Activated CD8-positive, alpha-beta T cell treated with anti-CD3 and anti-CD28 coated beads, Interleukin-2, amount 10 ng/mL, durations not matched to agents 7 days and 5 days (primary cell): ENCODE data around the gene ALKAL2. TPM values are rescaled to one million over a fixed set of nuclear protein-coding genes. Genes with fewer than 3 reads are reported as not detected.

Source experiments
- ATAC-seq: fragments of 150-1000 bp; cut with Tn5 transposase; one replicate; pipeline ENCODE4 v1.10.0; 2021; ENCODE audit warnings: moderate library complexity
- CTCF ChIA-PET: fragments of 350-600 bp; sonication (Branson Sonifier 250); formaldehyde crosslinking; loops from one replicate; lab custom pipeline; 2021; ENCODE audit warnings: antibody characterized with exemption; lab: Charles Lee
- POLR2A ChIA-PET: fragments of 350-600 bp; sonication (Branson Sonifier 250); formaldehyde crosslinking; loops from one replicate; lab custom pipeline; 2021; ENCODE audit warnings: antibody characterized with exemption; lab: Charles Lee
- DNase-seq: peaks from one replicate; pipeline ENCODE4 v3.0.0-alpha.2; 2020
- H3K27ac Mint-ChIP-seq: one replicate; pipeline ENCODE4 v1.8.0; 2021; ENCODE audit warnings: mild to moderate bottlenecking, mixed read lengths
- H3K27me3 Mint-ChIP-seq: one replicate; pipeline ENCODE4 v1.8.0; 2021; ENCODE audit warnings: low read depth, mixed read lengths
- H3K36me3 Mint-ChIP-seq: one replicate; pipeline ENCODE4 v1.8.0; 2021; ENCODE audit warnings: low read depth, mixed read lengths
- H3K4me1 Mint-ChIP-seq: one replicate; pipeline ENCODE4 v1.8.0; 2021; ENCODE audit warnings: low read depth, mixed read lengths
- H3K4me3 Mint-ChIP-seq: one replicate; pipeline ENCODE4 v1.8.0; 2021; ENCODE audit warnings: mild to moderate bottlenecking, mixed read lengths
- H3K9me3 Mint-ChIP-seq: one replicate; pipeline ENCODE4 v1.8.0; 2022; ENCODE audit warnings: mixed read lengths; ENCODE audit not compliant: insufficient read depth
- total RNA-seq, 2 experiments: library from RNA; stranded (reverse); gene quantifications; one replicate each; pipeline ENCODE4 v1.2.3, GENCODE V29; 2021

ALKAL2 gene
- total RNA-seq, 2 experiments from 2014 or later, result not detected

- Mint-ChIP-seq H3K27me3 (peaks cover 46% of the 10 kb centered on the region), H3K4me3 (peak overlapping the region; percentile 36), H3K36me3 (no peaks in the 10 kb centered on the region), H3K4me1 (peaks cover 9% of the 10 kb centered on the region), H3K9me3 (no peaks in the 10 kb centered on the region), H3K27ac (no peak overlapping the region)
- CTCF ChIA-PET, result interaction anchor here (3.5 kb wide), 1 partner anchor 273 kb away, joined by 10 read pairs; no protein-coding TSS in a partner anchor
- DNase-seq (no peak), ATAC-seq (no peak)
- POLR2A ChIA-PET, result interaction anchor here (0.6 kb wide), 1 partner anchor 68 kb away, joined by 3 read pairs; no protein-coding TSS in a partner anchor
Measured at GRCh38 chr2:288758-289361, 969 bp upstream of the ALKAL2 start.

- Mint-ChIP-seq H3K9me3 (no peaks in the 10 kb centered on the region), H3K36me3 (peaks cover under 1% of the 10 kb centered on the region), H3K4me1 (peaks cover 9% of the 10 kb centered on the region), H3K4me3 (no peak overlapping the region), H3K27ac (no peak overlapping the region), H3K27me3 (peaks cover 40% of the 10 kb centered on the region)
- ChIA-PET POLR2A (no interaction called here), CTCF (no interaction called here)
- no peak for DNase-seq
- ATAC-seq, result peak; percentile 65
Measured at GRCh38 chr2:287471-287885, 413 bp downstream of the ALKAL2 start.

GRCh38 chr2:286774-287392, 1.0 kb downstream of the ALKAL2 start:
- no peak overlapping the region for H3K4me3 Mint-ChIP-seq
- CTCF ChIA-PET, result interaction anchor here (0.8 kb wide), 1 partner anchor 40 kb away, joined by 3 read pairs; no protein-coding TSS in a partner anchor

GRCh38 chr2:286035-286434, 1.9 kb downstream of the ALKAL2 start:
- Mint-ChIP-seq H3K4me1 (peaks cover 9% of the 10 kb centered on the region), H3K36me3 (peaks cover 9% of the 10 kb centered on the region), H3K9me3 (no peaks in the 10 kb centered on the region), H3K27me3 (peaks cover 34% of the 10 kb centered on the region), H3K27ac (no peak overlapping the region), H3K4me3 (no peak overlapping the region)
- DNase-seq (no peak), ATAC-seq (no peak)
- ChIA-PET POLR2A (no interaction called here), CTCF (interaction anchor here (0.6 to 0.8 kb wide), 2 partner anchors 39 to 185 kb away, joined by 3 to 4 read pairs; no protein-coding TSS in a partner anchor)

More at GRCh38 chr2:286774-287392, 1.0 kb downstream of the ALKAL2 start:
- no peaks in the 10 kb centered on the region for H3K9me3 Mint-ChIP-seq
- POLR2A ChIA-PET, result no interaction called here
- ATAC-seq, result no peak
- no peak overlapping the region for H3K27ac Mint-ChIP-seq
- peaks cover 9% of the 10 kb centered on the region for H3K4me1 Mint-ChIP-seq
- H3K27me3 Mint-ChIP-seq, result peaks cover 37% of the 10 kb centered on the region
- peaks cover 5% of the 10 kb centered on the region for H3K36me3 Mint-ChIP-seq
- DNase-seq, result no peak

- no peak overlapping the region for H3K27ac Mint-ChIP-seq
- ChIA-PET POLR2A (no interaction called here), CTCF (interaction anchor here (1.1 to 1.7 kb wide), 4 partner anchors 9 to 39 kb away, joined by 3 to 5 read pairs (median 4); no protein-coding TSS in a partner anchor)
- DNase-seq (no peak), ATAC-seq (no peak)
- peaks cover 12% of the 10 kb centered on the region for H3K36me3 Mint-ChIP-seq
- H3K9me3 Mint-ChIP-seq, result no peaks in the 10 kb centered on the region
- H3K27me3 Mint-ChIP-seq, result peaks cover 29% of the 10 kb centered on the region
- no peak overlapping the region for H3K4me3 Mint-ChIP-seq
- peaks cover 9% of the 10 kb centered on the region for H3K4me1 Mint-ChIP-seq
Measured at GRCh38 chr2:285531-285930, 2.4 kb downstream of the ALKAL2 start.

- peaks cover 14% of the 10 kb centered on the region for H3K36me3 Mint-ChIP-seq
- ChIA-PET POLR2A (no interaction called here), CTCF (interaction anchor here (1.1 to 1.7 kb wide), 4 partner anchors 9 to 38 kb away, joined by 3 to 5 read pairs (median 4); no protein-coding TSS in a partner anchor)
- H3K4me1 Mint-ChIP-seq, result peaks cover 8% of the 10 kb centered on the region
- H3K9me3 Mint-ChIP-seq, result no peaks in the 10 kb centered on the region
- no peak overlapping the region for H3K4me3 Mint-ChIP-seq
- ATAC-seq (no peak), DNase-seq (no peak)
- peaks cover 25% of the 10 kb centered on the region for H3K27me3 Mint-ChIP-seq
- H3K27ac Mint-ChIP-seq, result no peak overlapping the region
Measured at GRCh38 chr2:284896-285492, 2.9 kb downstream of the ALKAL2 start.

- Mint-ChIP-seq H3K27me3 (peaks cover 19% of the 10 kb centered on the region), H3K9me3 (no peaks in the 10 kb centered on the region), H3K4me1 (peaks cover 3% of the 10 kb centered on the region), H3K27ac (no peak overlapping the region), H3K36me3 (peaks cover 18% of the 10 kb centered on the region), H3K4me3 (no peak overlapping the region)
- CTCF ChIA-PET, result interaction anchor here (1.1 to 1.7 kb wide), 4 partner anchors 8 to 38 kb away, joined by 3 to 5 read pairs (median 4); no protein-coding TSS in a partner anchor
- POLR2A ChIA-PET, result no interaction called here
- ATAC-seq (no peak), DNase-seq (no peak)
Measured at GRCh38 chr2:283996-284794, 3.7 kb downstream of the ALKAL2 start.

- ChIA-PET CTCF (no interaction called here), POLR2A (no interaction called here)
- peaks cover 3% of the 10 kb centered on the region for H3K4me1 Mint-ChIP-seq
Measured at GRCh38 chr2:282371-283263, 5.3 kb downstream of the ALKAL2 start.

GRCh38 chr2:281381-281780, 6.5 kb downstream of the ALKAL2 start:
- H3K27me3 Mint-ChIP-seq, result peaks cover 11% of the 10 kb centered on the region
- H3K36me3 Mint-ChIP-seq, result peaks cover 37% of the 10 kb centered on the region
- POLR2A ChIA-PET, result no interaction called here
- H3K27ac Mint-ChIP-seq, result peak overlapping the region; percentile 39
- CTCF ChIA-PET, result interaction anchor here (1.3 kb wide), 1 partner anchor 9 kb away, joined by 5 read pairs; no protein-coding TSS in a partner anchor
- no peak overlapping the region for H3K4me3 Mint-ChIP-seq
- no peaks in the 10 kb centered on the region for H3K4me1 Mint-ChIP-seq
- ATAC-seq (no peak), DNase-seq (no peak)
- no peaks in the 10 kb centered on the region for H3K9me3 Mint-ChIP-seq

More at GRCh38 chr2:282371-283263, 5.3 kb downstream of the ALKAL2 start:
- Mint-ChIP-seq H3K27me3 (peaks cover 17% of the 10 kb centered on the region), H3K36me3 (peaks cover 26% of the 10 kb centered on the region), H3K27ac (no peak overlapping the region), H3K9me3 (no peaks in the 10 kb centered on the region), H3K4me3 (no peak overlapping the region)
- ATAC-seq (no peak), DNase-seq (no peak)

GRCh38 chr2:280650-281110, 7.2 kb downstream of the ALKAL2 start:
- H3K4me3 Mint-ChIP-seq, result no peak overlapping the region
- peaks cover 4% of the 10 kb centered on the region for H3K27me3 Mint-ChIP-seq
- ATAC-seq, result no peak
- DNase-seq, result no peak
- POLR2A ChIA-PET, result no interaction called here
- no peaks in the 10 kb centered on the region for H3K9me3 Mint-ChIP-seq
- no peaks in the 10 kb centered on the region for H3K4me1 Mint-ChIP-seq
- peaks cover 41% of the 10 kb centered on the region for H3K36me3 Mint-ChIP-seq
- CTCF ChIA-PET, result interaction anchor here (1.3 kb wide), 1 partner anchor 10 kb away, joined by 5 read pairs; no protein-coding TSS in a partner anchor
- H3K27ac Mint-ChIP-seq, result no peak overlapping the region
